ENCODE data around the gene ARHGAP12.

Gene ARHGAP12

DNA sequence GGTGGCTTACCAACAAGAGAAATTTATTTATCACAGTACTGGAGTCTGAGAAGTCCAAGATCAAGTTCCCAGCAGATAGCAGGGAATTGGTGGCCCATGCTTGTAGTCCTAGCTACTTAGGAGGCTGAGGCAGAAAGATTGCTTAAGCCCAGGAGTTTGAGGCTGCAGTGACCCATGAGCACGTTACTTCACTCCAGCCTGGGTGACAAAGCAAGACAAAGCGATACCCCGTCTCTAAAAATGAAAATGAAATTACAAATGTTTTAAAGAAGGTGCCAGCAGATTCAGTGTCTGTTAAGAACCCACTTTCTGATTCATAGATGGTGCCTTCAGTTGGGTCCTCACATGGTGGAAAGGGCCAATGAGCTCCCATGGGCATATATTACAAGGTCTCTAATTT lies 20.6 kb upstream of the ARHGAP12 start:
- DNase-seq (ENCODE audit: low read depth in 2 of 2), result no peak

DNA sequence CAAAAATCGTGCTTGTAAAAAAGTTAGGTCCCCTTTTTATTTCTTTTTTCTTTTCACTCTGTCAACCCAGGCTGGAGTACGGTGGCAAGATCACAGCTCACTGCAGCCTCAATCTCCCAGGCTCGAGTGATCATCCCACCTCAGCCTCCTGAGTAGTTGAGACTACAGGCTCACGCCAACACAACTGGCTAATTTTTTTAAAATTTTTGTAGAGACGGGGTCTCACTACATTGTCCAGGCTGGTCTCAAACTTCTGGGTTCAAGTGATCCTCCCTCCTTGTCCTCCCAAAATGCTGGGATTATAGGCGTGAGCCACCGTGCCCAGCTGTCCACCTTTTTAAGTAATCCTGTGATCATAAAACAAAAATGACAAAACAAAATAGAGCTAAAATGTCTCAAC lies 19.4 kb upstream of the ARHGAP12 start:
- DNase-seq (ENCODE audit: low read depth in 2 of 2), result no peak

DNA sequence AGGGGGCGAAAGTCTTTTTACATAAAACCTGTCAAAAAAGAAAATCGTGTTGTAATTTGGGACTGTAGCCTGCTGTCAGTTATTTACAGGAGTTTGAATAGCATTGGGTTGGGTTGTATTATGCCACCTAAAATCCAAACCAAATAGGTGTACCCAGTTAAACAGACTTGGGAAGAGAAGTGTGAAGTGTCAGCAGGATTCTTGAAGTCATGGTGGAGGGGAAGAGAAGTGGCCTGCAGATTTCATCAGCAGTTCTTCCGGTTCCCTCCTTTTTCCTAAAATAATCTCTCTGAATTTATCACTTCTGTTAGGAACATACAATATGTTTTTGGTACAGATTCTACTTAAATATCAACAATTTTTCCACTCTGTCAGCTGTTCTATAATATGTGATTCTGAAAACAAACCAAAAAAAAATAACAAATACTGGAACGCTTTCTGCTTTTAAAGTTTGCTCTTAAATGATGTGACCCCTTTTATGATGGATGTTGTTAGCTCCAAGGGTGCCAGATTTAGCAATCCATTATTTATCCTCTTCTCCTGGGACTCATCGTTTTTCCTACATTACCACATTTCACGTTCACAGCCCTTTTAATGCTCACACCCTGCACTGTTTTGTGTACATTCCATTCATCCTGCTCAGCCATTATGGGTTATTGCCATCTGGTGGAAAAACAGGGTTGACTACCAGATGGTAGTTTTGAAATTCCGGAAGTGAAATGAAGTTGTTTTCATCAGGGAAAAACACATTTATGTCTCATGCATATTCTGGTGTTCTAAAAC lies 18.7 kb upstream of the ARHGAP12 start:
- DNase-seq (ENCODE audit: low read depth in 2 of 2), result no peak

- no peak for DNase-seq (ENCODE audit: low read depth in 2 of 2)
Measured at GRCh38 chr10:31945392-31945791, 16.8 kb upstream of the ARHGAP12 start.

- no peak for DNase-seq (ENCODE audit: low read depth in 2 of 2)
Measured at GRCh38 chr10:31944071-31944433, 15.4 kb upstream of the ARHGAP12 start.

GRCh38 chr10:31942892-31943291 lies 14.3 kb upstream of the ARHGAP12 start:
- no peak for DNase-seq (ENCODE audit: low read depth in 2 of 2)

GRCh38 chr10:31942435-31942834 lies 13.8 kb upstream of the ARHGAP12 start:
- no peak for DNase-seq (ENCODE audit: low read depth in 2 of 2)

GRCh38 chr10:31940839-31941653 lies 12.4 kb upstream of the ARHGAP12 start:
- DNase-seq (ENCODE audit: low read depth in 2 of 2), result no peak

- DNase-seq (ENCODE audit: low read depth in 2 of 2), result no peak
Measured at GRCh38 chr10:31939797-31940708, 11.4 kb upstream of the ARHGAP12 start.

GRCh38 chr10:31937371-31937770 lies 8.7 kb upstream of the ARHGAP12 start:
- DNase-seq (ENCODE audit: low read depth in 2 of 2), result no peak

DNA sequence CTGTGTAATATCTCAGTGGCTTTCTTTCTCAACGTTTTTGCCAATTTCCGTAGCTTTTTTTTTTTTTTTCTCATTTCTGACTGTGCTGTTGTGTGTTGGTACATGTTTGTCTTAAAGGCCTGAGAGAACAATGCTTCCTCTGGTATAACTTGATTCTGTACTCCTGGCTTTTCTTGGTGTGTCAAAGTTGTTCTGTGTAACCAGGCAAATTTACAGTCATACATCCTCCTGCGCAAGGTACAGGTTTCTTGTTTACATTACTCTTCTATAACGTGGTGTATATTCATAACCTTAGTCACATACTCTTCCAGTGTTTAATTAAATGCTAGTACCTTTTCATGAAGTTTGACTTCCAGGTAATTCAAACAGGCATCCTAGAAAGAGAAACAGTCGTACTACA lies 8.3 kb upstream of the ARHGAP12 start:
- DNase-seq (ENCODE audit: low read depth in 2 of 2), result no peak

- no peak for DNase-seq (ENCODE audit: low read depth in 2 of 2)
Measured at GRCh38 chr10:31936086-31936485, 7.5 kb upstream of the ARHGAP12 start.

GRCh38 chr10:31935678-31936077 lies 7.0 kb upstream of the ARHGAP12 start:
- no peak for DNase-seq (ENCODE audit: low read depth in 2 of 2)

- DNase-seq (ENCODE audit: low read depth in 2 of 2), result no peak
Measured at GRCh38 chr10:31932838-31933237, 4.2 kb upstream of the ARHGAP12 start.

DNA sequence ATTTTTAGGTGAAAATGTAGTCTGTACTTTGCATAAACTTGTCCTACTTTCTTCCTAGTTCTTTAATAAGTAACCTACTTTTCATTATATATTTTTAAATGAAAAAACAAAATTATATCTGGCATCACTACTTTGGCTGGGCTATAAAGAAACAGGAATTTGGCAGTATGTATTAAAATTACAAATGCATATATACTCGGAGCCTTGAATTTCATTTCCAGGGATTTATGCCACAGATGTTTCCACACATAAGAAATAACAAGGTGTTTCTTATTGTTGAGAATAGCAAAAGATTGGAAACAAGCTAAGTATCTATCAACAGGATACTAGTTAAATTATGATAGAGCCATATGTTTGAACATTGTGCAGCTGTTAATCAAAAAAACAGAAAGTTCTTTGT lies 2.2 kb upstream of the ARHGAP12 start:
- DNase-seq (ENCODE audit: low read depth in 2 of 2), result no peak

GRCh38 chr10:31930023-31930751 lies 1.6 kb upstream of the ARHGAP12 start:
- DNase-seq (ENCODE audit: low read depth in 2 of 2), result no peak

- peak in 1 of 2 donors; percentile 6 for DNase-seq (ENCODE audit: low read depth in 2 of 2)
Measured at GRCh38 chr10:31929261-31930022, 811 bp upstream of the ARHGAP12 start.

DNA sequence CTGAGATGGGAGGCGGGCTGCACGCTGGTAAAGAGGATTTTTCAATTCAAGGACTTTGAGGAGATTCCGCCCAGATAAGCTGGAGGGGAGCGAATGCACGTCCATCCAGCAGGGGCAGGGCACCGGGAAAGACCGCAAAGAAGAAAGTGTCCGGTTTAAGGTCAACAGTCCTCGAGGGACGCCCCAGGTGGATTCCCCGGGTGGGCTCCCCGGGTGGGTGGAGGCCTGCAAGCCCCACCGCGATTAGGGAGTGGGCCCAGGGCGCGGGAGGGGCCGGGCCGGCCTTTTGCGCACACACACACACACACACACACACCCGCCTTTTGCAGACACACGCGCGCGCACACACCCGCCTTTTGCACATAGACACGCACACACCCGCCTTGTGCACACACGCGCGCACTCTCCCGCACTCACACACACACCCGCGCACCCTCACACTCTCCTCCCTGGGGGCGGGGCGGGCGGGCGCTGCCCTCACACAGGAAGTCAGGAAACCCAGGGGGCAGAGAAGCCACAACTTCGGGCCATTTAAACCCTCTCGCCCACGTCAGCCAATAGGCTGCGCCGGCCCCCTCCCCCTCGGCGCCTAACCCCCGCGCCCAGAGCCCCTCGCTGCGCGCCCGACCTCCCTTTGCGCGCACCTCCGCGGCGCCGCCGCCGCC lies 615 bp downstream of the ARHGAP12 start:
- peak in 1 of 2 donors; percentile 20 for DNase-seq (ENCODE audit: low read depth in 2 of 2)

GRCh38 chr10:31927565-31927883 lies 1.1 kb downstream of the ARHGAP12 start:
- DNase-seq (ENCODE audit: low read depth in 2 of 2), result no peak

All from activated CD4-positive, alpha-beta T cell treated with anti-CD3 and anti-CD28 coated beads for 24 hours (primary cell).